ENCODE results near the gene H2BK1.
A peak's percentile ranks its signal among the peaks of the same experiment; 100 is the strongest.

The H2BK1 gene

DNA sequence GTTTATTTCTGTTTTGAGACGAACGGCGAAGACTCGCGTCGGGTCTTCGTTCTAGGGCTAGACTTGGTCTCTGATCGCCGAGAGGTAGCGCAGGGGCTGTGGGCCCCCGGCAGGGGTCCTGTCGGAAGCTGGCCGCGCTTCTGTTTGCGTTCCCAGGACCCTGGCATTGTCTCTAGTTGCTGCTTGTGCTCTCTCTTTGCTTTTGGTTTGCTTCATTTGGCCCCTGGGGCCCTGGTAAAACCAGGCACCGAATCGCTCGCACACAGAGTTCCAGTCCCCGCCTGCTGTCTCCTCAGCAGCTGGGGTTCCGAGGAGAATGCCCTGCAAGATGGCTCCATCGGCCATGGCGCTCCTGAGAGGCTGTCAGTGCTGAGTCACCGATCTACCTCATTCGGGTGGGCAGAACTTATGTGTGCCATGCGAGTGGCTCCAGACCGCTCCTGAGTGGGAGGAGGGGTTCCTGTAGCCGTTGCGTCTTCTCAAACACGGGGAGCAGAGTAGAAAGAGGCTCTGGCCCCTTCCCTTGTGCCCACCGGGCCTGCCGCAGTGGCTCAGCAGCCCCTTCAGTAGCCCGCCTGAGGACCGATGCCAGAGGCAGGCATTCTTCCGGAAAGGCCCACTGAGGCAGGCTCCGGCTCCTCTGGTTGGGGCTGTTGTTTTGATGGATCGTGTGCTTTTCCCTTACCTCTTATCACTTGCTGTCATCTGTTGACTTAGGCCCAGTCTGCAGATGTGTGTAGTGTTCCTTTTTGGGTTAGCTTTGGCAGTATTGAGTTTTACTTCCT, 22.8 kb upstream of the H2BK1 start:
- peak in 1 of 2 donors; percentile 54 for DNase-seq (ENCODE audit: low read depth in 2 of 2)

DNA sequence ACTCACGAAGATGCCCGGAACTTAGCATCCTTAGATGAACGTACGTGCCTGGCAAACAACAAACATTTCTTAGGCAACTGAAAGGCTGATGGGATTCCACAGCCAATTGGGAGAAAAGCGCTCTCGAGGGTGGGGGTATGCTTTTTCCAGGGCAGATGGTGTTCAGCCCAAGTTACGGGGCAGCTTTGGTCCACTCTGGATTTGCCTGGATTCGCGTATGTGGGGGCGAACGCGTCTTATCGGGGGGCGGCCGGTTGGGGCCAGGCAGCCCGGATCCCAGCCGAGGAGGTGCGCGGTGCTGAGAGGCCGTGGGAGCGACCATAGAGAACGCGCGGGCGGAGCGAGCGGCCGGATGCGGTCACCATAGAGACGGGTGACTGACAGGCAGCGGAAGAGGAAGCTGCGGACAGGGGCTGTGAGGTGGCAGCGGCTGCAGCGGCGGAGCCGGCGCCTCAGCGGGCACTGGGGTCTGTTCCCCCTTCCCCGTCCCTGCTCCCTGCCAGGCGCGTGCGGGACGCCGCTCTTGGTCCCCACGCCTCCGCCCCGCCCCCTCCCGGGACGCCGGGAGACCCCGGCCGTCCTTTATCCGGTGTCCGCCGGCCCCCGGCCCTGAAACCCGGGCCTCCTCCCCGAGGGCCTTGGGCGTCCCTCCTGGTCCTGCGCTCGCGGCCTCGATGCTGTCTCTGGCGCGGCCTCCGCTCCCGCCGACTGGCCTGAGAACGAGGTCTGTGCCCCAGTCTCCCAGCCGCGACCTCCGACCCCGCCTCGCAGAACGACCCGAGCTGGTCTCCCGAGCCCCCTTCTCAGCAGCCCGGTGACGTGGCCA, 22.0 kb upstream of the H2BK1 start, which contains the start of gene CHPF2:
TSS of gene CHPF2 (plus strand) at position 393 of the 826 bp plus-strand sequence. CDS start 1,529 bp downstream, outside the sequence.
- peak; percentile 80 to 82 for DNase-seq (ENCODE audit: low read depth in 2 of 2)

DNA sequence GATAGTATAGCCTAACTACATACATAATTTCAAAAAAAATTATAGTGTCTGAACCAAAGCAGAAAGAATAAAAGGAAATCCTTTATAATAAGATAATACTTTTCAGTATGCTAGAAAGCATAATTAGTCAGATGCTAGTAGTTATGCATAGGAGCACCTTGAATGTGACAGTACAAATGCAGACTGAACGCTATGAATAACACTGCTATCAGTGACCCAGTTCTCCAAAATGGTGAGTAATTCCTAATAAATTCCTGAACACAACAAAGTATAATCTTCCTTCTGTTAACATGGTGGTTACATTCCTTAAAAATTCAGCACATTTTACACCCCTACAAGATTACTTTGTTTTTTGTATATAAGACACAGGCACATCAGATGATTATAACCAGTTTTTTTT, 20.8 kb upstream of the H2BK1 start:
- DNase-seq (ENCODE audit: low read depth in 2 of 2) = no peak

DNA sequence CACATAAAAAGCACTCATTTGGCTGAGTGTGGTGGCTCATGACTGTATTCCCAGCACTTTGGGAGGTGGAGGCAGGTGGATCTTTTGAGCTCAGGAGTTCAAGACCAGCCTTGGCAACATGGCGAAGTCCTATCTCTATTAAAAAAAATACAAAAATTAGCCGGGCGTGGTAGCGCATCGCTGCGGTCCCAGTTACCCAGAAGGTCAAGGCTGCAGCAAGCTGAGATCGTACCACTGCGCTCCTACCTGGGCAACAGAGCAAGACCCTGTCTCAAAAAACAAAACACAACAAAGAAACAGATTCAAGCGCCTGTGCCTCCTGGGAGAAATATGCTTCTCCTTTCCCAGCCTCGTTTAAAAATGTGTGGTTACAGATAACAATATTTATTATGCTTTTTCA, 19.0 kb upstream of the H2BK1 start:
- DNase-seq (ENCODE audit: low read depth in 2 of 2) = no peak

DNA sequence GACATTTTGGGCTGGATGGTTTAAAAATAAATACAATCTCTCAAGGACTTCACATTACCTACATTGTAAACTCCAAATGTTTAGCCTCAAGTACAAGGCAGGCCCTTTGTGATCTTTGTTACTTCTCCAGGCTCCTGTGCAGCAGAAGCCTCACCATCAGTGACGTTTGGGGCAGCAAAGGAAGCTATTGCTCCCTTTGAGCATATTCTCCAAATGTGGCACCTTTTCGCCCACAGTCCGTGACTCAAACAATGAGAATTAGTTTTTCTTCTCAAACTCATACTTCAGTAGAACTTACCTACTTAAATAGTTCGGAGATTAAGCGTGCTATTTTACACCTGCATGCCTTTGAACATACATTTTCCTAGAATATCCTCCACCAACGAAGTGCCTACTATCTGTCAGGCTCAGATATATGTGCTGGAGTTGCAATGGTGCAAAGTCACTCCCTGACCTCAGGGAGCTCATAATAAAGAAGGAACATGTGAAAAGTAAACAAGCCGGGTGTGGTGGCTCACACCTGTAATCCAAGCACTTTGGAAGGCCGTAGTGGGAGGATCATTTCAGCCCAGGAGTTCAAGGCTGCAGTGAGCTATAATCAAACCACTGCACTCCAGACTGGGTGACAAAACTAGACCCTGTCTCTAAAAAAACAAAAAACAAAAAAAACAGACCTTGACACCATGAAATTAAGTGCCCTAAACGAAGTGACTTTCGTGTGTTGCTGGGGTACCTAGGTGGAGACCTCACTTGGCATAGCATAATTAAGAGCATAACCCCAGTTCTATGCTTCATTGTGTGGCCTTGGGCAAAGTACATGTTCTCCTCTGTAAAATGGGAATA, 18.0 kb upstream of the H2BK1 start:
- DNase-seq (ENCODE audit: low read depth in 2 of 2) = no peak

DNA sequence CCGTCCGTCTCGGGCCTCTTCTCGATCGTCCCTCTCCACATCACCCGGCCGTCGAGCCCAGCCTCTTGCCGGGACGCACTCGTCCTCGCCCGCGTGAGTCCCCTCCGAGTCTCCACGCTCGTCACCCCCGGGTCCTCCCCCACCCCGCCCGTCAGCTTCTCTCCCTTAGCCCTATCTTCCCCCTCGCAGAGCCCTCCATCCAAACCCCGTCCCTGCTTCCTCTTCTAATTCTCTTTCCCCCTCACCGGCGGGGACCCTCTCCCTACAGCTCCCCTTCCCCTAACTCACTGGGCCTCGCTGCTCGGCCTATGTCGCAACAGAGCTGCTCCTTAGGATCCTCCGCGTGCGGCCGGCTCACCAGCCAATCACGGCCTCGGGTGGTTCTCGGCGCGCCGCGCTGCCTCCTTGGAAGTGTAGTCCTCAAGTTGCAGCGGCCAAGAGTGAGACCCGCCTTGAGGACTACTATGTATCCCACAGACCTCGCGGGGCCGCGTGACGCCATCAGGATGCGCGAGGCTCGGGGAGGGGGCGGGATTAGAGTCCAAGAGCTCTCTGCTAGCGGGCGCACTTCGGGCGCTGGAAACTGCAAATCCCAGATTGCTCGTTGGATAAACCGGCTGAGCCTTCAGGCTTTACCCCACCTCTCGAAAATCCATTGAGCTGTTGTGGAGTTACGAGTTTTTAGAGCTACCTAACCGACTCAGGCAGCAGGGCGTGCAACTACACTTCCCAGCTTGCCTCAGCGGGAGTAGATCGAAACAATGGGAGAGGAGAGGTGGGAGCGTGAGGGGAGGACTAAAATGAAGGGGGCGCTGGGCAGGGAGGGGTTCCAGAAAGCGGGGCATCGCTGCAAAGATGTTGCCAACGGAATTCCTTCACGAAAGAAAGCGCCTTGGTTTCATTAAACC, 16.8 kb upstream of the H2BK1 start, which contains the start of gene ABCF2:
TSS of gene ABCF2 (minus strand) at position 331 of the 908 bp plus-strand sequence. CDS start 747 bp downstream, outside the sequence.
- peak; percentile 96 to 97 for DNase-seq (ENCODE audit: low read depth in 2 of 2)

DNA sequence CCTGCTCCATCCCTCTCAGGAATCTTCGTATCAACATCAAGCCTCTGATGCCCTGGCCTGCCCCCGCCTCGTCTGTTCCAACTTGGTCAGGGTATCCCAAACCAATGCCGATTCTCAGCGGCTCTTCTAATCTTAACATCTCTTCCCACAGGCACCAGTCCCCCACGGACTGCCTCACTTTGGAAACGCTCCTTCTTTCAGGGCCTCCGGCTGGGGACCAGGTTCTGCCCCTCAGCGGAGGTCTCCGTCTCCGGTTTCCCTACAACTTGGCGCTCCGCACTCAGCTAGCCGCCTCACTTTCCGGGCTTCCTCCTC, 16.2 kb upstream of the H2BK1 start:
- no peak for DNase-seq (ENCODE audit: low read depth in 2 of 2)

DNA sequence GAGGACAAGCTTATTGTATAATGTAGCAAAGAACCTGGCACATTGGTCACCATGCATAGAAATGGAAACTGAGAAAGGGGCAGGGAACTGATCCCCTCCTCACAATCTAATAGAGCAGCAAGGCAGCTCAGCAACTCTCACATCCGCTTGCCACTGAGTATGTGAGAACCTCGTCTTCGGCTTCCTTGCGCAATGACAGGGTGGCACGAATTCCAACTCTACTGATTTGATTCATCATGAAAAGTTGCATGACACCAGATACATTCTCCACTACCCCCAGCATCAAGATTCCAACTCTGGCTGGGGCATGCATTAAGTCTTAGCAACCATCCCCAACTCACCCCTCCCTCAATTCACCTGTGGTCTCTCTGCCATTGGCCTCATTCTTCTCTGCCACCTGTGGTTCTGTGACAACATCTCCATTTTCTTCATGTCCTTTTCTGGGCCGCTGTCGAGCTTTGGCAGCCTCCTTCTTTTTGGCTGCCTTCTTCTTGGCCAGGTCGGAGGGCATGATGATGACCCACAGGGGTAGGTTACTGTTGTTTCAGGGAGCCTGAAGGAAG, 15.7 kb upstream of the H2BK1 start:
- DNase-seq (ENCODE audit: low read depth in 2 of 2) = no peak

DNA sequence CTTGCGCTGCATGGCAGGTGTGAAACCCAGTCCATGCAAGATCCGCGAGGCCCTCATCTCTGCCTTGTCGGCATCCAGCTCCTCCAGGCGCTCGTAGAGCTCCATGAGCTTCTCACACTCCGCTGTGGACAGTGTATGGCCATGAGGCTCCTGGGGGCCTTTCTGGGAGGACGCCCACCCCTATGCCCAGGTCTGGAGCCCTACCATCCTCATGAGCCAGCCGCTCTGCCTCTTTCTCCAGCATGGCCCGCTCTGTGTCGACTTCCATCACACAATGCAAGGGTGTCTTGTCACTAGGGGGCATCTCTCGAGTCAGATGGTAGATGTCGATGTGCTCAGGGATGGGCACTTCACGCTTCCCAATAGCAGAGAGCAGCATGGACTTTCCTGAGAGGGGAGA, 13.4 kb upstream of the H2BK1 start:
- no peak for DNase-seq (ENCODE audit: low read depth in 2 of 2)

DNA sequence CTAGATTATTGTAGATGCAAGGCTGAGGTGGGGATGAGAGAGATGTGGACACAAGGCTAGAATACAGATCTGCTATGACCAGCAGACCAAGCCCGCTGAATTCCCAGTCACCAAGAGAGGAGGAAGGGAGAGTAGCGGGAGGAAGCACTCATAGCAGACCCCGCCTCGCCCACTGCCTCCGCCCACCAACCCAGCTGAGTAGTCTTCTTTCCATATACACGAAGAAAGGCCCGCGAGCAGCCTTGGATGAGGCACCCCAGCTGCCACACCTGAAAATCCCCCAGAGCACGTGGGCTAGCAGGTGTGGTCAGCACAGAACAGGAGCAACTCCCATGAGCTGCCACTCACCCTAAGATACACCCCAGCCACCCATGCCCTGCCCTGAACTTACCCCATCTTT, 7.9 kb upstream of the H2BK1 start:
- DNase-seq (ENCODE audit: low read depth in 2 of 2) = no peak

DNA sequence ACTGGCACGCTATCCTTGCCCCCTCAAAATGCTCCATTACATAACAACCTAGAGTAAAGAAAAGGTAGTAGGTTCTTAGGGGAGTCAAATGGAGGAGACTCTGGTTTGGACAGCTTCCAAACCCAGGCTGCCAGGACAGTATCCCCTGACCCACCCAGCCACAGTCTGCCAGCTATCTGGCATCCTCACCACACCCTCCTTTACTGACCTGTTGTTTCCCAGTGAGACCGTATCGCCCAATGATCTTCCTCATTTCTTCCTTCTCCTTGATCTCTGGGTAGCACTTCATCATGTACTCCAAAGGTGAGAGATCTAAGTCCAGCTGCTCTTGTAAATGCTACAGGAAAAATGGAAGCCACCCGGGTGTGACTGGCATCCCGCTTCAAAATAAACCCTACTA, 5.1 kb upstream of the H2BK1 start:
- no peak for DNase-seq (ENCODE audit: low read depth in 2 of 2)

DNA sequence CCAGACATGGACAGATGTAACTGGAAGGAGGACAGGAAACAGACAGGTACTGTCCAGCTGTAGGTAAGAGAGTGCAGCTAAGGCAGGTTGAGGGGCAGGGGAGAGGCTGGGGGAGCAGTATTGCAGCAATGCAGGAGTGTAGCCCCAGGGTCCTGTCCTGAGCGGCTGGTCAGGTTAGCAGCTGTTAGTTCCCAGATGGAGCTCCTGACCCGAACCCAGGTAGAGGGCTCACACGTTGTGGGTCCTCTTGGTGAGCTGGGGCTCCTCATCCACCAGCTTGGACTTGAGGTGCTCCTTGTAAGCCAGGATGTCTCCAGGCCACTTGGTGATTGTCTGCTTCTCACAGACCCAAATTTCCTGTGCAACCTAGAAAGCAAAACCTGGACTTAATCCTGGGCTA, 3.5 kb upstream of the H2BK1 start:
- no peak for DNase-seq (ENCODE audit: low read depth in 2 of 2)

DNA sequence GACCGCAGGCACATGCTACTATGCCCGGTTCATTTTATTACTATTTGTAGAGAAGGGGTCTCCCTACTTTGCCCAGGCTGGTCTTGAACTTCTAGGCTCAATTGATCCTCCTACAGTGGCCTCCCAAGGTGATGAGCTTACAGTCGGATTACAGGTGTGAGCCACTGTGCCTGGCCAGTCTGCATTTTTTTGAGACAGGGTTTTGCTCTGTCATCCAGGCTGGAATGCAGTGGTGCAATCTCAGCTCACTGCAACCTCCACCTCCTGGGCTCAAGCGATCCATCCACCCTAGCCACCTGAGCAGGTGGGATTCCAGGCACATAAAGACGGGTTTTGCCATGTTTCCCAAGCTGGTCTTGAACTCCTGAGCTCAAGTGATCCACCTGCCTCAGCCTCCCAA, 2.3 kb upstream of the H2BK1 start:
- DNase-seq (ENCODE audit: low read depth in 2 of 2) = no peak

DNA sequence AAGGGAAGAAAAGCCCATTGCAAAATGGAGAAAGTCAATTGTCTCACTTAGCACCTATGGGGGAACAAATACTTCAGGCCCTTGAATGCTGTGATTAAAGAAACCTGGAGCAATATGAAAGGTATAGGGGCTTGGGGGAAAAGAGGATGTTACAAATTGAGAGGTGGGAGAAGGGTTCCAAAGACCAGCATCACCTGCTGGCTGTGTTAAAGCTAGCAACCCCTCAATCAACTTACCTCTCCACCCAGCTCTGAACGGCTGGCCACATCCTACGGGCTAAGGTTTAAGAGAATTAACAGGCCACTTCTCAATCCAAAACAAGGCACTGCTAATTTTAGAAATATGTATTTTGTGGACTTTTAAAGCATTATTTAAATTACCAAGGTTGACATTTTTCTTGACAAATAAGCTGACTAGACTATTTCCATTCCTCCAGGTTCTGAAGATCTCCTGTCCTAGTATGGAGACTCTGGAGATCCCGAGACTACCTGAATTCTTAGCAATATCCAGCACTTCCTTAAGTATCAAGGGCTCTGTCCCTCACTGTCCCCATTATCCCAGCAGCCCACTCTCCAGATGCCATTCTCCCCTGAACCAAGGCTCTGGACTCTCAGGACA, 976 bp upstream of the H2BK1 start:
- DNase-seq (ENCODE audit: low read depth in 2 of 2) = no peak

DNA sequence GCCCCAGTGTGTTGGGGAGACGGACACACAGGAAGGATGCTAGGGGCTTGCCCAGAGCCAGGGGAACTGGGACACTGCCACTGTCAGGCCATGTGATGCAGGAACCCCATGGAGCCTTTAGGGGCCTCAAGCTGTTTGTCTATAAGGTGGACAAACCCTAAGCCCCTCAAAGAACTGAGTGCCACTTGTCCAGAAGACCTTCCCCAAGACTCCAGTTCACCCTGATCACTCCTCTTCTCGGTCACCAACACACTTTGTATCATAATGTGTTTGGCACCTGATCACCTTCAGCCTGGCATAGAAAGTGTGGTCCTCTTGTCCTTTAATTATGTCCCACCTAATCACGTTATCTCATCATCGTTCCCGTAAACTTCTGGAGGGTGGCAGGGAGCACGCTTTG, 700 bp downstream of the H2BK1 start:
- DNase-seq (ENCODE audit: low read depth in 2 of 2) = no peak

DNA sequence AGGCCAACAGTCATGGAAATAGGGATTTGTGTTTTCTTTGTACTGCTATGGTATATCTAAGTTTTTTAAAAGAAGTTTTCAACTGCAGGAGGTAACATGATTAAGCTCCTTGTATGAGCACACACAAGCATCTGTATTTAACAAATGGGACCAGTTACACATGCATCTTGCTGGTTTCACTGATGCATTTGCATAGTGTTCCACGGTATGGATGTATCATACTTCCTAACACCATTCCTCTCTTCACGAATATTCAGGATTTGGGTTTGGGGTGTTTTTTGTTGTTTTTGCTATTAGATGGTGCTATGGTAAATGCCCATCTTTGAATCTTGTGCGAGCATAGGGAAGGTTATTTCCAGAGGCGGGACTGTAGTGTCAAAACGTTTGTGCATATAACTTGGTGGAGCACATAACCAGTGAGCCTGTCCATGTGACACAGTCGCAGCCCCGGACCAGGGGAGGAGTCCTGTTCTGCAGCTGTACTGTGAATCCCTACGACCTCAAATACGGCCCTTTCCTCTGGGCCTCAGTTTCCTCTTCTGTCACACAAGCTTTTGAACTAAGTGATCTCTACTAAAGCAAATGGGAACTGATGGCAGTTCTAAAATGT, 1.9 kb downstream of the H2BK1 start:
- no peak for DNase-seq (ENCODE audit: low read depth in 2 of 2)

DNA sequence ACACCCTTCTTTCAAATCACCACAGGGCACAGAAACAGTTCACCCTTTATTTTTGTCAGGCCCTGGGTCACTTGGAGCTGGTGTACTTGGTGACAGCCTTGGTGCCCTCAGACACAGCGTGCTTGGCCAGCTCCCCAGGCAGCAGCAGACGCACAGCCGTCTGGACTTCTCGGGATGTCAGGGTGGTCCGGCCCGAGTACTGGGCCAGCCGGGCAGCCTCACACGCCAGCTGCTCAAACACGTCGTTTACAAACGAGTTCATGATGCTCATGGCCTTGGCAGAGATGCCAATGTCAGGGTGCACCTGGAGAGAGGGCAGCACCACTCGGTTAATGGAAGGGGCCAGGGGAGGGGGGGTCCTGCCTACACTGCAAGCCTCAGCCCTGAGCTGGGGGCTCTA, 2.5 kb downstream of the H2BK1 start:
- DNase-seq (ENCODE audit: low read depth in 2 of 2) = no peak

DNA sequence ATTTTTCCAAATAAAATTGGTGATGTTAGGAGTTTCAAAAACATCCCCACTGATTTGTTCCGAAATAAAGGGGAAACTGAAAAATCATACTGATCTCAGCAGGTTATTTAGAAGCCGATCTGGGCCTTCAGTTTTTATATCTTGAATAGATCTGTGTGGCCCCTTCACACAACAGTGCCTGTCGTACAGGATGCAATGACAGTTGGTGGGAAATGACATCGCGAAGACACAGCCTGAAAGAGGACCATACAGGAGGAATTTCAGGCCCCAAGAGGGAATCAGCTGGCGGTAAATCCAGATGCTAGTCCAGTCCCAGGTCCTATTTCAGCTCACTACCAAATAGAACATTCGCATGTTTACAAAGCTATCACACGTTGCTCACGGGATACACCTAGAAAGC, 3.0 kb downstream of the H2BK1 start:
- no peak for DNase-seq (ENCODE audit: low read depth in 2 of 2)

DNA sequence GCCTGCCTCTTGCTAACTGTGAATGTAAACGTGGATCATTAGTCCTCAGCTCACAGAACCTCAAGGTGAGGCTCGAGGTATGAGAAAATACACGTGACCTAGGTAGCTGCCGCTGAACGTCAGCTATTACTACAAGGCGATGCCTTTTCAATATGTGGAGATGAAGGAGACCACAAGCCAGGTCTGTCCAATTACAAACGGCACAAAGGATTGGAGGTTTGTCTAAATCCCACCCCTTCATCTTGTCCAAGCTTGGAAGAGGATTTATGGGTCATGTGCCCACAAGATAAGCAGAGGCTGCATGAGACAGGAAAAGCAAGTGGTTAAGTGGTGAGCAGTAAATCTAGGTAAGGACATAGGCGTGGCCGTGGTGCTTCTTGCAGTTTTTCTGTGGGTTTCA, 3.4 kb downstream of the H2BK1 start:
- no peak for DNase-seq (ENCODE audit: low read depth in 2 of 2)

DNA sequence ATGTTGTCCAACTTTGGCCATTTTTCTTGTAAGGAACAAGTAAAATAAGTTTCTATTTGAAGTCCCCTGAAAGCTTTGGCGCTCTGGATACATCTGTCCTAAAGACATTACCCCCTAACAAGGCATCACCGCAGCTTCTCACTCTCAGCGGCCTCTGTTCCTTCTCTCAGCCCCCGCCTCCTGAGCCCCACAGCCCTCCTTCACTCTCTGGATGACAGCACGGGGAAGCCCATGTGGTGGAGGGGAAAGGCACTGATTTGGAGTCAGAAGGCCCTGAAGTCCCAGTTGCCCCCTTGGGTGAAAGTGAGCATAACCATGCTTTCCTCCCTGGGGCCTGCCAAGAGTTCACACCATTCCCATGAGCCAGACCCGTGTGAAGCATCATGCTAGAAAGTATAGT, 4.6 kb downstream of the H2BK1 start:
- no peak for DNase-seq (ENCODE audit: low read depth in 2 of 2)

Measured in stimulated activated CD8-positive, alpha-beta memory T cell treated with anti-CD3 and anti-CD28 coated beads, Interleukin-2, amount 100 ng/mL, for 1 hour (primary cell).